Prostate gland (tissue), 2 donors: Measurements from ENCODE around the gene NIPAL4. TPM values are rescaled to one million over a fixed set of nuclear protein-coding genes. Genes with fewer than 3 reads are reported as not detected.

ENCODE experiments used
- DNase-seq: peaks from one replicate; pipeline ENCODE4 v3.0.0-alpha.2; 2019; ENCODE audit warnings: low spot score
- H3K27ac ChIP-seq, 2 donors: fragments of 200-600 bp; sonication (generic); 2 replicates each; pipeline ENCODE4 v1.5.1; 2017 to 2019
- H3K27me3 ChIP-seq: fragments of 200-600 bp; sonication (generic); replicated peaks from 2 replicates; pipeline ENCODE4 v1.5.1; 2019; ENCODE audit not compliant: insufficient read depth
- H3K36me3 ChIP-seq, 2 donors: fragments of 200-600 bp; sonication (generic); 1 replicate in 1 of 2; 2 replicates in 1 of 2; pipeline versions ENCODE4 v1.5.1 to v1.8.1; 2017 to 2019
- H3K4me1 ChIP-seq: fragments of 200-600 bp; sonication (generic); replicated peaks from 2 replicates; pipeline ENCODE4 v1.5.1; 2019
- H3K4me3 ChIP-seq, 2 donors: fragments of 200-600 bp; sonication (generic); 2 replicates each; pipeline ENCODE4 v1.5.1; 2017 to 2019
- H3K9me3 ChIP-seq: fragments of 200-600 bp; sonication (generic); 2 replicates; pipeline ENCODE4 v1.5.1; 2017
- POLR2A ChIP-seq: fragments of 450-650 bp; IDR thresholded peaks from one replicate; pipeline ENCODE4 v1.6.1; 2016; ENCODE audit warnings: antibody characterized with exemption, mild to moderate bottlenecking
- POLR2AphosphoS5 ChIP-seq: sonication (generic); formaldehyde crosslinking; IDR thresholded peaks from one replicate; pipeline ENCODE4 v1.6.1; 2017; ENCODE audit warnings: antibody characterized with exemption
- WGBS: methylation state at CpG from one replicate; pipeline ENCODE4 v1.1.5; 2018; 5-methylcytosine and 5-hydroxymethylcytosine counted together
- intact Hi-C: fragments of 100-400 bp; cut with DNase I; formaldehyde crosslinking; loops from one replicate; pipeline ENCODE4 v1.14.2; 2022
- total RNA-seq, 2 donors: library from RNA; depleted of rRNA; stranded (reverse); fragments of >200 nt; gene quantifications; one replicate each; pipeline ENCODE4 v1.1.0, GENCODE V29; 2016
- TF ChIP-seq, protein P1 (sequence below), 4 experiments: fragments of 200-600 bp in 2 of 4; fragments of 450-650 bp in 2 of 4; sonication (generic) in 2 of 4; IDR thresholded peaks; 1 replicate in 3 of 4; 2 replicates in 1 of 4; pipeline ENCODE4 v1.5.1; 2016 to 2019; ENCODE audit warnings: antibody characterized with exemption in 4 of 4, mild to moderate bottlenecking in 2 of 4, moderate library complexity in 2 of 4

Gene NIPAL4
- total RNA-seq, 2 donors from 2014 or later, result 2.7 to 2.8 TPM

DNA sequence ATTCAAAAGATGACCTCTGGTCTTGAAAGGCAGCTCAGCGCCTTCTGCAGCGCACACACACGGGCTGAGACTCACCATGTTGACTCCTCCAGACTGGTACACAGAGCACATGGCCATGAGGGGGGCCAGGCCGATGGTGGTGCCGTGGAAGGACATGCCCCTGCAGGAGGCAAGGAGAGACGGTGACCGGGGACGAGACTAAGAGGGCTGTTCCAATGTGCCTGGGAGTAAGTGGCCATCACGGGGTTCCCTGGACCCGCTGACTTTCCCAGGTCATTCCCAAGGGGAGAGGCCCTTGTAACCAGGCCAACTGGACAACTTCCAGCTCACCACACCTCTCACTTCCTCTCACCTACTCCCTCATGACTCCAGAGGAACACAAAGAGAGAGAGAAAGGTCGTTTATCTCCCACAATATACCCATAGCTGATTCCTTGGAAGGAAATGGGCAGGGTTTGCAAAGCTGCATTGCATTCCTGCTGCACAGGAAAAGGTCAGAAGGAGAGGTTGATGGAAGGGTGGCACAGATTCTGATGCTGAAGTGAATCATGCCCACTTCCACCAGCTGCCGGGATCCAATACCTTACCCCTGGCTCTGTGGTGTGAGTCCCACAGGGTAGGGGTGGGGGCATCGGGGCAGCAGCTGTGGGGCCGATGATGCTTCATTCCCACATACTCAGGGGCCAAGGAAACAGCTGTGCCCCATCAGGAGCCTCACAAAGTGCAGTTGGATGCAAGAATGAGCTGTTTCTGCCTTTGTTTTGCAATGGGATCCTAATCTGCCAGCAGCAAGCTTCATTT lies 47.2 kb downstream of the NIPAL4 start:
- no peaks in the 10 kb centered on the region for H3K36me3 ChIP-seq
- TF ChIP-seq, protein P1, sequence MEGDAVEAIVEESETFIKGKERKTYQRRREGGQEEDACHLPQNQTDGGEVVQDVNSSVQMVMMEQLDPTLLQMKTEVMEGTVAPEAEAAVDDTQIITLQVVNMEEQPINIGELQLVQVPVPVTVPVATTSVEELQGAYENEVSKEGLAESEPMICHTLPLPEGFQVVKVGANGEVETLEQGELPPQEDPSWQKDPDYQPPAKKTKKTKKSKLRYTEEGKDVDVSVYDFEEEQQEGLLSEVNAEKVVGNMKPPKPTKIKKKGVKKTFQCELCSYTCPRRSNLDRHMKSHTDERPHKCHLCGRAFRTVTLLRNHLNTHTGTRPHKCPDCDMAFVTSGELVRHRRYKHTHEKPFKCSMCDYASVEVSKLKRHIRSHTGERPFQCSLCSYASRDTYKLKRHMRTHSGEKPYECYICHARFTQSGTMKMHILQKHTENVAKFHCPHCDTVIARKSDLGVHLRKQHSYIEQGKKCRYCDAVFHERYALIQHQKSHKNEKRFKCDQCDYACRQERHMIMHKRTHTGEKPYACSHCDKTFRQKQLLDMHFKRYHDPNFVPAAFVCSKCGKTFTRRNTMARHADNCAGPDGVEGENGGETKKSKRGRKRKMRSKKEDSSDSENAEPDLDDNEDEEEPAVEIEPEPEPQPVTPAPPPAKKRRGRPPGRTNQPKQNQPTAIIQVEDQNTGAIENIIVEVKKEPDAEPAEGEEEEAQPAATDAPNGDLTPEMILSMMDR (IDR thresholded peaks at IDR 0.05), result no peak
- TF ChIP-seq POLR2AphosphoS5 (no peak), POLR2A (no peak)
- intact Hi-C loops, result no loop called here
- H3K9me3 ChIP-seq, result no peaks in the 10 kb centered on the region
- H3K27me3 ChIP-seq, result no peaks in the 10 kb centered on the region
- H3K4me1 ChIP-seq, result no peaks in the 10 kb centered on the region
- 76% methylated on average over 14 of the region's 14 CpGs for WGBS
- DNase-seq, result no peak
- H3K4me3 ChIP-seq, result no peak overlapping the region
- H3K27ac ChIP-seq, result no peak overlapping the region

DNA sequence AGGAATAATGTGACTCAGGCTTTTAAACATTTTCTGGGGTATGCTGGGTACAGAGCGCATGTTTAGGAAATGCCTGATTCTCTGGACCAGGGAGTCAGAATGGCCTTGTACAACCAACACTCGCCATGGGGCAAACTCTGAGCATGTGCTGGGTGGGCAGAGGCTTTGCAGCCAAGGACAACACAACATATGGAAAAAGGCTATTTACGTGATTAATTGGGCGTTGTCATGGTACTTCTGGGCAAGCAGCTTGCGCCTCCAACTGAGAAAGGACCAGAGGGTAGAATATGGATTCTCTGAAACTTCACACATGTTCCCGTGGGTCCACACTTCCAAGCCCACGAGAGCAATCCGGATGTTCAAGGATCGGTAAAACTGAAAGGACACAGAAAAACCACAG lies 49.1 kb downstream of the NIPAL4 start:
- Histone ChIP-seq H3K4me1 (no peaks in the 10 kb centered on the region), H3K27me3 (no peaks in the 10 kb centered on the region), H3K36me3 (no peaks in the 10 kb centered on the region), H3K9me3 (no peaks in the 10 kb centered on the region), H3K27ac (no peak overlapping the region), H3K4me3 (no peak overlapping the region)
- TF ChIP-seq, protein P1 (IDR thresholded peaks at IDR 0.05), result no peak
- TF ChIP-seq POLR2AphosphoS5, result no peak
- no peak for TF ChIP-seq POLR2A
- DNase-seq, result no peak
- 95% methylated on average over 9 of the region's 9 CpGs for WGBS
- intact Hi-C loops, result no loop called here

GRCh38 chr5:157509587-157509986 lies 49.6 kb downstream of the NIPAL4 start:
- Histone ChIP-seq H3K4me1 (no peaks in the 10 kb centered on the region), H3K27me3 (no peaks in the 10 kb centered on the region), H3K36me3 (no peaks in the 10 kb centered on the region), H3K4me3 (no peak overlapping the region), H3K27ac (no peak overlapping the region), H3K9me3 (no peaks in the 10 kb centered on the region)
- intact Hi-C loops, result no loop called here
- TF ChIP-seq POLR2AphosphoS5 (no peak), POLR2A (no peak)
- TF ChIP-seq, protein P1 (IDR thresholded peaks at IDR 0.05), result no peak
- no peak for DNase-seq

DNA sequence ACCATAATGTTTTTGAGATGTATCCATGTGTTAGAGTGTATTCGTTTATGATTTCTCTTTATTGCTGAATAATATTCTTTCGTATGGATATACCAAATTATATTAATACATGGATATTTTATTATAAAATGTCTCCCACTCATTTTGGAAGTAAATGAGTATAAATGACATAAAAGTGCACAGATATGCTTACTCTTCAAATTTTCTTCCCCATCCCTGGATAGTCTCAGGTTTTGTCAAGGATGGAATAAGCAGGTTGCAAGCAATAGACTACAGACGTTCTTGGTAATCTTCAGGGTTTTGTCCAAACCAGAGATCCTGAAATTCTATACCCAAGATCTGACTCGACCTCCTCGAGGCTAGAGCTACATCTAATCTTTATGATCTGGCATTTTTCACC lies 50.7 kb downstream of the NIPAL4 start:
- TF ChIP-seq, protein P1 (IDR thresholded peaks at IDR 0.05), result no peak
- TF ChIP-seq POLR2A (no peak), POLR2AphosphoS5 (no peak)
- no peak overlapping the region for H3K4me3 ChIP-seq
- H3K9me3 ChIP-seq, result no peaks in the 10 kb centered on the region
- no peaks in the 10 kb centered on the region for H3K36me3 ChIP-seq
- no peaks in the 10 kb centered on the region for H3K4me1 ChIP-seq
- 72% methylated on average over 5 of the region's 5 CpGs for WGBS
- H3K27me3 ChIP-seq, result no peaks in the 10 kb centered on the region
- intact Hi-C loops, result no loop called here
- H3K27ac ChIP-seq, result no peak overlapping the region
- no peak for DNase-seq
